Aorta (tissue), 5 donors: ENCODE measurements around the gene MUCL3. TPM values are rescaled to one million over a fixed set of nuclear protein-coding genes. Genes with fewer than 3 reads are reported as not detected.

Source experiments
- ATAC-seq: fragments of 200-7000 bp; cut with Tn5 transposase; one replicate; pipeline ENCODE4 v1.9.1; 2022; ENCODE audit warnings: moderate library complexity; ENCODE audit not compliant: low FRiP score
- DNase-seq, 2 donors: peaks; one replicate each; pipeline ENCODE4 v3.0.0-alpha.2; 2020
- H3K27ac ChIP-seq, 2 donors: one replicate each; pipeline ENCODE4 v1.5.1; 2013; ENCODE audit warnings: low read length in 2 of 2, mild to moderate bottlenecking in 2 of 2, moderate library complexity in 2 of 2, control low read depth in 1 of 2, inconsistent platforms in 1 of 2, low read depth in 1 of 2
- H3K27me3 ChIP-seq, 2 donors: one replicate each; pipeline ENCODE4 v1.6.1; 2013; ENCODE audit warnings: control low read depth in 1 of 2, low read length in 1 of 2, mild to moderate bottlenecking in 1 of 2, moderate library complexity in 1 of 2; ENCODE audit not compliant: insufficient read depth in 2 of 2, control insufficient read depth in 1 of 2
- H3K36me3 ChIP-seq, 2 donors: one replicate each; pipeline ENCODE4 v1.6.1; 2013; ENCODE audit warnings: control low read depth in 1 of 2, low read length in 1 of 2, mild to moderate bottlenecking in 1 of 2; ENCODE audit not compliant: insufficient read depth in 2 of 2, control insufficient read depth in 1 of 2
- H3K4me1 ChIP-seq, 2 donors: one replicate each; pipeline ENCODE4 v1.6.1; 2013; ENCODE audit warnings: low read length in 2 of 2, control low read depth in 1 of 2, mild to moderate bottlenecking in 1 of 2, moderate library complexity in 1 of 2; ENCODE audit not compliant: insufficient read depth in 2 of 2, control insufficient read depth in 1 of 2
- H3K4me3 ChIP-seq, 2 donors: one replicate each; pipeline ENCODE4 v1.5.1; 2013; ENCODE audit warnings: low read length in 2 of 2, control low read depth in 1 of 2, mild to moderate bottlenecking in 1 of 2
- H3K9me3 ChIP-seq: one replicate; pipeline ENCODE4 v1.6.1; 2013; ENCODE audit warnings: mild to moderate bottlenecking, low read length; ENCODE audit not compliant: control insufficient read depth
- WGBS, 2 donors: extraction: QIAGEN DNeasy Blood & Tissue Kit; methylation state at CpG; one replicate each; pipeline ENCODE4 v1.1.7; 2013; 5-methylcytosine and 5-hydroxymethylcytosine counted together
- intact Hi-C, 2 donors: fragments of 100-400 bp; cut with DNase I; formaldehyde crosslinking; loops; one replicate each; pipeline versions ENCODE4 v1.14.2 to v1.15.0; 2022
- long read RNA-seq, 2 donors: library from polyadenylated mRNA; unstranded; transcript quantifications; one replicate each; pipeline ENCODE4 v2.0.0, GENCODE V29; 2020 to 2021
- polyA plus RNA-seq, 2 donors: library from polyadenylated mRNA; stranded (reverse); fragments of 200-250 nt; gene quantifications; one replicate each; pipeline ENCODE4 v1.2.3, GENCODE V29; 2013
- total RNA-seq, 2 donors: library from RNA; stranded (reverse); fragmentation: NEBNext Ultra II Directional; extraction: Animal tissue kit (Norgen Biotek cat#: 25700); gene quantifications; one replicate each; pipeline ENCODE4 v1.2.1, GENCODE V29; 2021
- donor health status: healthy with polysubstance abuse.
- donor health status: Bipolar disorder and iron deficiency.
- donor health status: DM: no; HTN: no; CAD: no.
- donor health status: DM: no; HTN: no; CAD: no.
- donor health status: DM: yes; HTN: yes; CAD: no.

The MUCL3 gene, protein sequence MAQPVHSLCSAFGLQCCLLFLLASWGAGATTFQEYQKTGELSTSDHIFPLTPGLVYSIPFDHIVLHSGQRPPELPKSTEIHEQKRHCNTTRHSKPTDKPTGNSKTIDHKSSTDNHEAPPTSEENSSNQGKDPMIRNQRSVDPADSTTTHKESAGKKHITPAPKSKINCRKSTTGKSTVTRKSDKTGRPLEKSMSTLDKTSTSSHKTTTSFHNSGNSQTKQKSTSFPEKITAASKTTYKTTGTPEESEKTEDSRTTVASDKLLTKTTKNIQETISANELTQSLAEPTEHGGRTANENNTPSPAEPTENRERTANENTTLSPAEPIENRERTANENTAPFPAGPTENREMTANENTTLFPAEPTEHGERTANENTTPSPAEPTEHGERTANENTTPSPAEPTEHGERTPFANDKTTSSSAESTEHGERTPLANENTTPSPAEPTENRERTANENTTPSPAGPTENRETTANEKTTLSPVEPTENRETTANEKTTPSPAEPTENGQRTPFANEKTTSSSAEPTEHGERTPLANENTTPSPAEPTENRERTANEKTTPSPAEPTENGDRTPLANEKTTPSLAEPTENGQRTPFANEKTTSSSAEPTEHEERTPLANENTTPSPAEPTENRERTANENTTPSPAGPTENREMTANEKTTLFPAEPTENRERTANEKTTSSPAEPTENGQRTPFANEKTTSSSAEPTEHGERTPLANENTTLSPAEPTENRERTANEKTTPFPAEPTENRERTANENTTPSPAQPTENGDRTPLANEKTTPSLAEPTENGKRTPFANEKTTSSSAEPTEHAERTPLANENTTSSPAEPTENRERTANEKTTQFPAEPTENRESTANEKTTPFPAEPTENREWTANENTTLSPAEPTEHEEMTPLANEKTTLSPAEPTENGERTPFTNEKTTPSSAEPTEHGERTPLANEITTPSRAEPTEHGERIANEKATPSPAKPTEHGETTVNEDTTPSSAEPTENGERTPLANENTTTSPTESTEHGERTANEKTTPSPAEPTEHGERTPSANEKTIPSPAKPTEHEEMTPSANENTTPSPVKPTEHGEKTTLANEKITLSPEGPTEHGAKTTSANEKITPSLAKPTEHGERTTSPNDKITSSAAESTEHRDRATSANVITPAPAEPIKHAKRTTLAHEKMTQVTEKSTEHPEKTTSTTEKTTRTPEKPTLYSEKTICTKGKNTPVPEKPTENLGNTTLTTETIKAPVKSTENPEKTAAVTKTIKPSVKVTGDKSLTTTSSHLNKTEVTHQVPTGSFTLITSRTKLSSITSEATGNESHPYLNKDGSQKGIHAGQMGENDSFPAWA (N-terminal part only)
- total RNA-seq (not detected), polyA plus RNA-seq (under 1 TPM; 0.13 to 0.18 TPM)
- long read RNA-seq, donor 1, result 0 reads
- long read RNA-seq, donor 2, result 0 reads

DNA sequence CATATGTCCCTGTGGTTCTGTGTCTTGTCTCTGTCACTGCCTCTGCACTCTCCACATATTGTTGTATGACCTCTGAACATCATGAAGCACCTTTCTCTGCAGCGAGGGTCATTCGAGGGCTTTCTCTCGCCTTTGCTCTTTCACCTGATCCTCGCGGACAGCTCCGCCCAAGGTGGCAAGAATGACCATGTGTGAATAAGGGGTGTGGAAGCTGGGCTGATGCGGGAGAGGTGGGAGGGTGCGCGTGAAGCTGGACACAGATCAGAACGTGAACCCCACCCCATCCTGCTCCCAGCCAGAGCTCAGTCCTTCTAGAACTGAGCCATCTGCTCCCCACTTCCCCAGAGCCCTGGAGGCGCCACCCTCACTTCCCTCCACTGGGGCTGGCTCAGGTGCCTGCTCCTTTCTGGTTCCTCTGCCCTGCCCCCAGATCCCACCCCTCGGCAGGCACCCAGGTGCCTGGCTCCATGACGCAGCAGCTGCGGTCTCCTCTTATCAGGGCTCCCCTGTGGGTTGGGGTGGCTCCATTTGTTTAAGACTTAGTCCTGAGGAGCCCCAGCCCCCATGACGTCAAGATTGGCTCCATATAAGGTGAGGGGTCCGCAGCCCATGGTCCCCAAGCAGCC is at the start of gene MUCL3:
Gene MUCL3, plus strand, starts transcription at position 613 of the 626 bp plus-strand sequence. CDS start 27 bp downstream, outside the sequence.
- Histone ChIP-seq H3K27ac (no peak within 1 kb of the TSS), H3K36me3 (no peaks in the 10 kb centered on the region), H3K4me3 (no peak within 1 kb of the TSS), H3K27me3 (no peaks in the 10 kb centered on the region), H3K9me3 (no peaks in the 10 kb centered on the region), H3K4me1 (no peaks in the 10 kb centered on the region)
- WGBS, 2 donors, result 75 to 77% methylated on average over 15 to 16 of the region's 16 CpGs
- intact Hi-C loops, result no loop called here
- DNase-seq, result no peak
- ATAC-seq, result no peak

DNA sequence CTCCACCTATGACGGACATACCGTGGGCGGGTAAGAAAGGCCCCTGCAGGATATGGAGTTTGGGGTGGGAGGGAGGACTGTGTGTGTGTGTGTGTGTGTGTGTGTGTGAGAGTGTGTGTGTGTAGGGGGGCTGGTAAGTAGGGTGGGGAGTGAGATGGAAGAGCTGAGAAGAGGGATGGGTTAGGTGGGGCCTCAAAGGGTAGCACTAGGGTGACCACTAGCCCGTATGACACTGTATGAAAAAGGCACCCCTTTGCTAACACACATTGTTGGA is 49.4 kb upstream of the MUCL3 start:
- no peaks in the 10 kb centered on the region for H3K9me3 ChIP-seq
- H3K27ac ChIP-seq, result no peak overlapping the region
- intact Hi-C loops, result no loop called here
- no peak for DNase-seq
- no peak for ATAC-seq
- no peak overlapping the region for H3K4me3 ChIP-seq
- WGBS, 2 donors, result 84 to 93% methylated on average over 4 of the region's 4 CpGs
- H3K27me3 ChIP-seq, result no peaks in the 10 kb centered on the region
- H3K36me3 ChIP-seq, result peaks cover 0 to 4% of the 10 kb centered on the region in 2 donors
- H3K4me1 ChIP-seq, result no peaks in the 10 kb centered on the region

DNA sequence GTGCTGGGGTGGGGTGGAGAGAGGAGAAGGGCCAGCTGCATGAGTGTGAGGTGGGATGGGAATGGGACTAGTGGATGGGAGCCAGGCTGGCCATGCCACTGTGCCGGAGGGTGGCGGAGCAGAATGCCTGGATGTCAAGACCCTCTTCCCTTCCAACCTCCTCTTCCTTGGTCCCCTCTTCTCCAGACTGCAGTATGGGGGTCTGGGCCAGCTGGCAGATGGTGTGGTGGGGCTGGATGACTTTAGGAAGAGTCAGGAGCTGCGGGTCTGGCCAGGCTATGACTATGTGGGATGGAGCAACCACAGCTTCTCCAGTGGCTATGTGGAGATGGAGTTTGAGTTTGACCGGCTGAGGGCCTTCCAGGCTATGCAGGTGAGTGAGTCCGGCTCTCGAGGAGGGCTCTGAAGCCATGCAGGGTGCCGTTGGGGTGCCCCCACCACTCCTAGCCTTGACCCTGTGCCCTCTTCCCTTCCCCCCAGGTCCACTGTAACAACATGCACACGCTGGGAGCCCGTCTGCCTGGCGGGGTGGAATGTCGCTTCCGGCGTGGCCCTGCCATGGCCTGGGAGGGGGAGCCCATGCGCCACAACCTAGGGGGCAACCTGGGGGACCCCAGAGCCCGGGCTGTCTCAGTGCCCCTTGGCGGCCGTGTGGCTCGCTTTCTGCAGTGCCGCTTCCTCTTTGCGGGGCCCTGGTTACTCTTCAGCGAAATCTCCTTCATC is 48.8 kb upstream of the MUCL3 start:
- Histone ChIP-seq H3K9me3 (no peaks in the 10 kb centered on the region), H3K27ac (no peak overlapping the region), H3K4me1 (no peaks in the 10 kb centered on the region), H3K27me3 (no peaks in the 10 kb centered on the region), H3K36me3 (peaks cover 0 to 4% of the 10 kb centered on the region in 2 donors), H3K4me3 (no peak overlapping the region)
- WGBS, 2 donors, result 90 to 92% methylated on average over 21 of the region's 21 CpGs
- no peak for ATAC-seq
- peak in 1 of 2 donors; percentile 71 for DNase-seq
- intact Hi-C loops, result no loop called here

DNA sequence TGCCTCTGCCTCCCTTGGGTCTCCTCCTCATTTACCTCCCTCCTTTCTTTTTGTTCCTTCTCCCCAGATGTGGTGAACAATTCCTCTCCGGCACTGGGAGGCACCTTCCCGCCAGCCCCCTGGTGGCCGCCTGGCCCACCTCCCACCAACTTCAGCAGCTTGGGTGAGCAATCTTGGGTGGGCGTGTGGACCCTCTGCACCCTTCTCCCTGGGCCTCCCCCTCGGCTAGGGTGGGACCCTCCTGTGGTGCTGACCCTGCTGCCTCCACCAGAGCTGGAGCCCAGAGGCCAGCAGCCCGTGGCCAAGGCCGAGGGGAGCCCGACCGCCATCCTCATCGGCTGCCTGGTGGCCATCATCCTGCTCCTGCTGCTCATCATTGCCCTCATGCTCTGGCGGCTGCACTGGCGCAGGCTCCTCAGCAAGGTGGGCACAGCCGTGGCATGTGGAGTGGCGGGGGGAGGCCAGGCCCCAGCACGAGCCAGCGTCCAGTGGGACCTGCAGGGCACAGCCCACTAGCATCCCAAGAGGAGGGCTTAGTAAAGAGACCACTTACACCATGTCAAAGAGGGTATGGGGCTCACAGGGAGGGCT is 47.7 kb upstream of the MUCL3 start:
- no peak overlapping the region for H3K27ac ChIP-seq
- intact Hi-C loops, result no loop called here
- H3K4me3 ChIP-seq, result no peak overlapping the region
- H3K9me3 ChIP-seq, result no peaks in the 10 kb centered on the region
- no peaks in the 10 kb centered on the region for H3K27me3 ChIP-seq
- peaks cover 0 to 4% of the 10 kb centered on the region in 2 donors for H3K36me3 ChIP-seq
- ATAC-seq, result no peak
- H3K4me1 ChIP-seq, result no peaks in the 10 kb centered on the region
- WGBS, 2 donors, result 85 to 86% methylated on average over 16 of the region's 16 CpGs
- peak in 1 of 2 donors; percentile 69 for DNase-seq

DNA sequence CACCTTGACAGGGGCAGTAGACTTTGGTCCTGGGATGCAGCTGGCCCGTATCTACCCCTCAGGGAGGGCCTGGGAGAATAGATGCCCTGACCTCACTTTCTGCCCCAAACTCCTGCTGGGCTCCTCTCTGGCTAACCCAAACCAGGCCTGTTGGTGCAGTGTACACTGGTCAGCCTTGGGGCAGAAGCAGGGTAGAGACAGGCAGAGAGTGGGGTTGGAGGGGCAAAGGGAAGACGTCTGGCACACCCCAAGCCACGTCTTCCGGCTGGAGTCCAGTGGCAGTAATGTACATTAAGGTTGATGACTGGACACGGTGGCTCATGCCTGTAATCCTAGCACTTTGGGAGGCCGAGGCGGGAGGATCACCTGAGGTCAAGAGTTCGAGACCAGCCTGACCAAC is 47.1 kb upstream of the MUCL3 start:
- intact Hi-C loops, result no loop called here
- WGBS, 2 donors, result 93% methylated on average over 8 of the region's 8 CpGs

DNA sequence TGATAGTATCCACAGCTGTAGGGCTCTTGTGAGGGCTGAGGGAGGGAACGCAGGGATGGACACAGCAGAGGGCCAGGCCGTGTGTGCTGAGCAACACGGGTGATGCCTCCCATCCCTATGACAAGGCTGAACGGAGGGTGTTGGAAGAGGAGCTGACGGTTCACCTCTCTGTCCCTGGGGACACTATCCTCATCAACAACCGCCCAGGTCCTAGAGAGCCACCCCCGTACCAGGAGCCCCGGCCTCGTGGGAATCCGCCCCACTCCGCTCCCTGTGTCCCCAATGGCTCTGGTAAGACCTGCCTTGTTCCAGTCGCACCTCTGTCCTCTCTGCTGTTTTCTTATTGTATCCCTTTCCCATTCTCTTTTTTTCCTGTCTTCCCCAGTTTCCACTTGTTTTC is 46.4 kb upstream of the MUCL3 start:
- H3K4me3 ChIP-seq, result no peak overlapping the region
- ATAC-seq (no peak), DNase-seq (peak in 1 of 2 donors; percentile 62)
- no peak overlapping the region for H3K27ac ChIP-seq
- no peaks in the 10 kb centered on the region for H3K9me3 ChIP-seq
- H3K27me3 ChIP-seq, result no peaks in the 10 kb centered on the region
- H3K4me1 ChIP-seq, result no peaks in the 10 kb centered on the region
- H3K36me3 ChIP-seq, result peaks cover 0 to 4% of the 10 kb centered on the region in 2 donors
- intact Hi-C loops, result no loop called here
- WGBS, 2 donors, result 89 to 92% methylated on average over 12 of the region's 12 CpGs

More for the DNA sequence above, 47.1 kb upstream of the MUCL3 start:
- no peaks in the 10 kb centered on the region for H3K4me1 ChIP-seq
- H3K27ac ChIP-seq, result no peak overlapping the region
- H3K36me3 ChIP-seq, result peaks cover 0 to 4% of the 10 kb centered on the region in 2 donors
- no peak for ATAC-seq
- no peak overlapping the region for H3K4me3 ChIP-seq
- peak in 1 of 2 donors; percentile 33 for DNase-seq
- no peaks in the 10 kb centered on the region for H3K9me3 ChIP-seq
- no peaks in the 10 kb centered on the region for H3K27me3 ChIP-seq

DNA sequence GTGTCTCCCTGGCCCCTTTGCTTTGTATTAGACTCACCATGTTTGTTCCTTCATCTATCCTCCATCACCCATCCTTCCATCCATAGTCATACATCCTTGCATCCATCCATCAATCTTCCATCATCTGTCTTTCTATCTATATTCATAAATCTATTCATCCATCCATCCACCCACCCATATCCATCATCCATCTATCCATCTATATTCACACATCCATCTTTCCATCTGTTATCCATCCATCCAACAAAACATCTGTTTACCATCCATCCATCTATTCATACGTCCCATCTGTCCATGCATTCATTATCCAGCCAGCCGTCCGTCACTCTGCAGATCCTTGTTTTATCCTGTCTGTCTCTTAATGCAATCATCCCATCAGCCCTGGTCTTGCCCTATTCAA is 45.8 kb upstream of the MUCL3 start:
- intact Hi-C loops, result no loop called here
- H3K9me3 ChIP-seq, result no peaks in the 10 kb centered on the region
- H3K4me1 ChIP-seq, result no peaks in the 10 kb centered on the region
- H3K4me3 ChIP-seq, result no peak overlapping the region
- ATAC-seq (no peak), DNase-seq (no peak)
- peaks cover 0 to 4% of the 10 kb centered on the region in 2 donors for H3K36me3 ChIP-seq
- WGBS, 2 donors, result 93% methylated on average over 3 of the region's 3 CpGs
- no peak overlapping the region for H3K27ac ChIP-seq
- no peaks in the 10 kb centered on the region for H3K27me3 ChIP-seq
